ENCODE results near the gene NTNG2.

Gene NTNG2

DNA sequence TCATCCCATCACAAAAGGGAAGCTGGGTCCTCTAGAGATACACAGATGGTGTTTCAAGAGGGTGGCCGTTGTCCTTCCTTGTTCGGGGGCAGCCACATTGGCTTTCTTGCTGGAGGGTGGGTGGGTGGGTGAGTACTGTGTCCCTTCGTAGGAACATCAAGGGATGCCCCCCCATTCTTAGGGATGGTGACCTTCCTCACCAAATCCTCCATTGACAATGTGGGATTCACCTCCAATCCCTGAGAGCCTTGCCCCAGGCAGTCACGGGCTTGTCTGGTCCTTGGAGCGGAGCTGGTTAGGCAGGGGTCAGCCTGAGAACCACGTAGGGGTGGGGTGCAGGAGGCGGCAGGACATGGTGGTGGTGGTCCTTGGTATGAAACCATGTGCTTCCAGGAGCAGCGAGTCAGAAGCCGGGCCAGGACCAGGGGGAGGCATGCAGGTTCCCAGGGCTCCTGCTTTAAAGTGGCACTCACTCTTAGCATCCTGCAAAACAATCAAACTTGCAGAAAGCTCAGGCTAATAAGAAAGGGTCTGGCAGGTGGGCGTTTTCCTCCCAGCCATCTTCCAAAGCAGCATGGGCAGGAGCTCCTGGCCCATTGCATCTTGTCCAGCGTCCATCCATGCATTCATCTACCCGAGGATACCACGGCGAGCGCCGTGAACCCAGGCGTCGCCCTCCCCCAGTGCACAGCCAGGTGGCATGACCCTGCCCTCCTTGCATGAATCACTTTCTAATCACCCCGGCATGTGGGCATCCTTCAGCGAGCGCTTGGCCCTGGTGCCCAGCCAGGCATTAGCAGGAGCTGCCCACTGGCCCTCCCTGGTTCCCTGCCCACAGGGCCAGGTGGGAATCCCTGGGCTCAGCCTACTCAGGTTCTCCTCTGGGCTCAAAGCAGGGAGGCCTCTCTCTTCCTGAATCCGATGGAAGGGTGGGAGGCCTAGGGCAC lies 76.4 kb downstream of the NTNG2 start:
- DNase-seq: no peak

DNA sequence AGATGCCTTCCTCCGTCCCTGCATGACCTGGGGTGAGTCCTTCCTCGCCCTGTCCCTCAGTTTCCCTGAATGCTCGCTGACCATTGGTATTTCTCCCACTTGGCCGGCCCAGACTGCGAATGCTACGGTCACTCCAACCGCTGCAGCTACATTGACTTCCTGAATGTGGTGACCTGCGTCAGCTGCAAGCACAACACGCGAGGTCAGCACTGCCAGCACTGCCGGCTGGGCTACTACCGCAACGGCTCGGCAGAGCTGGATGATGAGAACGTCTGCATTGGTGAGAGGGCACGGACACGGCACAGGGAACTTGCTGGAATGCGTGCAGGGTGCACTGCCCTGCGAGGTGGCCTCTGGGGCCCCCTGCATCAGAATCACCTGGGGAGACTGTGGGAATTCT lies 77.1 kb downstream of the NTNG2 start:
- DNase-seq: no peak

DNA sequence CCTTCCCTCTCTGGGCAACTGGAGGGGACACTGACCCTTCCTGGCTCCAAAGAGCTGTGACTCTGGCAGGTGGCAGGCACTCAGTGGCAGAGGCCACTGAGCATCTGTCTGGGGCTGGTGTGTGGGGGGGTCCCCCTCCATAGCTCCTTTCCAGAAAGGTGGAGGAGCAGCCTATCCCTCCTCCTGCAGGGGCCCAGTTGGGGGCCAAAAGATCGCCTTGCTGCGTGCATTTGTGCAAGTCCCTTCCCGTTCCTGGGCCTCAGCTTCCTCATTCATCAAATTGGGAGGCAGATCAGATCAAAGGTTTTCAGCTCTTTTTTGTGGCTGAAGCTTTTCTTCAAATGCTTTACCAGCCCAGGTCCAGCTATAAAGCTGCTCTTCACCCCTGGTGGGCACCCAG lies 77.7 kb downstream of the NTNG2 start:
- no peak for DNase-seq

DNA sequence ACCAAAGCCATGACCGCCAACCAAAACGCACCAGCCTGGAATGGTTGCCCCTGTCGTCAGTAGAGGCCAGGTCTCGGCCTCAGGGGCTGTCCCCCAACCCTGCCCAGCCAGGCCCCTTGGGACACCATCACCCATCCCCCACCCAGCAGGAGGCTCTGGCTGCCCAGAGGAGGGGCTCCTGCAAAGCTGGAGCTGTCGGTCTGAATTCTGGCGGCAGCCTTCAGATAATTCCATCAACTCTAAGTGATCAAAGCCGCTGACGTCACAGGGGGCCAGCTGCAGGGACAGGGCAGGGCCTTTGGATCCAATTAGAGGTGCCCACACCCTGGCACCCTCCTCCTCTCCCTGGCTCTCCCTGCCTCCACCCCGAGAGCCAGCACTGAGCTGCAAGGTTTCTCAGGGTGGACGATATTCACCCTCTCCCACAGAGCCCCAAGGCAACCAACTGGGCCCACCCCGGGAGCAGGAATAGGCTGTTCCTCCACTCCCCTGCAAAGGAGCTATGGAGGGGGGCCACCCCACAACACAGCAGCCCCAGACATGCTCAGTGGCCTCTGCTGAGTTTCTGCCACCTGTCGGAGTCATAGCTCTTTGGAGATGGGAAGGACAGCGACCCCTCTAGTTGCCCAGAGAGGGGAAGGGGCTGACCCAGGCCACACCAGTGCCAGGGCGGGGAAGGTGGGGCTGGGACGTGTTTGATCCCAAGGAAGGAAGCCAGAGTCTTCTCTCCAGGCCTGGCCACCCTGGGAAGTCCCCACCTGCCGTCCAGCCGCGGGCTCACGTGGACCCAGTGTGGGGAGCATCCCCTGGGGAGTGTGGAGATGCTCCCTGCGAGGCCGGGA lies 78.4 kb downstream of the NTNG2 start:
- DNase-seq: no peak

DNA sequence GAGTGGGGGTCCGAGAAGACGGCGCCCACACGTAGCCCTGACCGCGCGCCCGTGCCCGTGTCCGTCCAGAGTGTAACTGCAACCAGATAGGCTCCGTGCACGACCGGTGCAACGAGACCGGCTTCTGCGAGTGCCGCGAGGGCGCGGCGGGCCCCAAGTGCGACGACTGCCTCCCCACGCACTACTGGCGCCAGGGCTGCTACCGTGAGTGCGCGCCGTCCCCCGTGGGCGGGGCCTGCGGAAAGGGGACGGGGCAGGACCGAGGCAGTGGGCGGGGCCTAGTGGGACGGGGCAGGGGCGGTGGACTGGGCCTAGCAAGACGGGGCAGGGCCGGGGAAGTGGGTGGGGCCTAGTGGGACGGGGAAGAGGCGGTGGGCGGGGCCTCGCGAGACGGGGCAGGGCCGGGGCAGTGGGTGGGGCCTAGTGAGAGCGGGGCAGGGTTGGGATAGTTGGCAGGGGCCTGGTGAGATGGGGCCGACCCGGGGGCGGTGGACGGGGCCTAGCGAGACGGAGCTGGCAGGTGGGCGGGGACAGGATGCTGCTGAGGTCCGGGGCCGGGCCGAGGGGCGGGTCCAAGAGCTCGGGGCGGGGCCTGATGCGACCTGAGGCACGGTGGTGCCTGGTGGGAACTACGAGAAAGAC lies 79.1 kb downstream of the NTNG2 start:
- DNase-seq: peak; percentile 86

DNA sequence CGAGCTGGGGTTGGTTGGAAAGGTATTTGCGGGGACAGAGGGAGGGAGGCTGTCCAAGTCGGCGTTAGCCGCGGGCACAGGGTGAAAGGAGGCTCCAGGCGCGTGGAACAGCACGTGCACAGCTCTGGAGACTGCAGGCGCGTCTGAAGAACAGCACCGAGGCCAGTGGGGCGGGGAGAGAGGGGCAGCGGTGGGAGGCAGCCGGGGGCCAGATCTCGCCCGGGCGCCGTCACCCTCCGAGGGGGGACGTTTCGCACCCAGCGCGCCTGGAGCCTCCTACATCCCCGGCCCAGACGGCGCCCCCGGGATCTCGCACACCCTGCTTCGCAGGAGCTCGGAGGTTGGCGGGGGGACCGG lies 79.6 kb downstream of the NTNG2 start:
- DNase-seq: no peak

DNA sequence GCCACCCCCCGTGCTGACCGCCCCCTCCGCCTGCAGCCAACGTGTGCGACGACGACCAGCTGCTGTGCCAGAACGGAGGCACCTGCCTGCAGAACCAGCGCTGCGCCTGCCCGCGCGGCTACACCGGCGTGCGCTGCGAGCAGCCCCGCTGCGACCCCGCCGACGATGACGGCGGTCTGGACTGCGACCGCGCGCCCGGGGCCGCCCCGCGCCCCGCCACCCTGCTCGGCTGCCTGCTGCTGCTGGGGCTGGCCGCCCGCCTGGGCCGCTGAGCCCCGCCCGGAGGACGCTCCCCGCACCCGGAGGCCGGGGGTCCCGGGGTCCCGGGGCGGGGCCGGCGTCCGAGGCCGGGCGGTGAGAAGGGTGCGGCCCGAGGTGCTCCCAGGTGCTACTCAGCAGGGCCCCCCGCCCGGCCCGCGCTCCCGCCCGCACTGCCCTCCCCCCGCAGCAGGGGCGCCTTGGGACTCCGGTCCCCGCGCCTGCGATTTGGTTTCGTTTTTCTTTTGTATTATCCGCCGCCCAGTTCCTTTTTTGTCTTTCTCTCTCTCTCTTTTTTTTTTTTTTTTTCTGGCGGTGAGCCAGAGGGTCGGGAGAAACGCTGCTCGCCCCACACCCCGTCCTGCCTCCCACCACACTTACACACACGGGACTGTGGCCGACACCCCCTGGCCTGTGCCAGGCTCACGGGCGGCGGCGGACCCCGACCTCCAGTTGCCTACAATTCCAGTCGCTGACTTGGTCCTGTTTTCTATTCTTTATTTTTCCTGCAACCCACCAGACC lies 80.2 kb downstream of the NTNG2 start:
- no peak for DNase-seq

DNA sequence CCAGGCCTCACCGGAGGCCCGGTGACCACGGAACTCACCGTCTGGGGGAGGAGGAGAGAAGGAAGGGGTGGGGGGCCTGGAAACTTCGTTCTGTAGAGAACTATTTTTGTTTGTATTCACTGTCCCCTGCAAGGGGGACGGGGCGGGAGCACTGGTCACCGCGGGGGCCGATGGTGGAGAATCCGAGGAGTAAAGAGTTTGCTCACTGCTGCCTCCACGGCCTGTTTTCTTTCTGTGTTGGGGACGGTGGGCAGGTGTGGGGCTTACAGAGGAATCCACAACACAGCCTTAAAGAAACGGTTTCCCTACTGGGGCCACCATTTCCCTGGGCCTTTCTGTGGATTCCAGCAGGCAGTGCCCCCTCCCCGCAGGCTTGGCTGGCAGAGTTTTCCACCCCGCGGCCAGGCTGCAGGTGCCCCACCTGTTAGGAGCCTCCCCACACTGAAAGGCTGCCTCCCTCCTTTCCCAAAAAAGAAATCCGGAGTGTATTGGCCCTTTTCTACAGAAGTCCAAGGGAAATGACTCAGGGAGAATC lies 80.8 kb downstream of the NTNG2 start:
- no peak for DNase-seq

DNA sequence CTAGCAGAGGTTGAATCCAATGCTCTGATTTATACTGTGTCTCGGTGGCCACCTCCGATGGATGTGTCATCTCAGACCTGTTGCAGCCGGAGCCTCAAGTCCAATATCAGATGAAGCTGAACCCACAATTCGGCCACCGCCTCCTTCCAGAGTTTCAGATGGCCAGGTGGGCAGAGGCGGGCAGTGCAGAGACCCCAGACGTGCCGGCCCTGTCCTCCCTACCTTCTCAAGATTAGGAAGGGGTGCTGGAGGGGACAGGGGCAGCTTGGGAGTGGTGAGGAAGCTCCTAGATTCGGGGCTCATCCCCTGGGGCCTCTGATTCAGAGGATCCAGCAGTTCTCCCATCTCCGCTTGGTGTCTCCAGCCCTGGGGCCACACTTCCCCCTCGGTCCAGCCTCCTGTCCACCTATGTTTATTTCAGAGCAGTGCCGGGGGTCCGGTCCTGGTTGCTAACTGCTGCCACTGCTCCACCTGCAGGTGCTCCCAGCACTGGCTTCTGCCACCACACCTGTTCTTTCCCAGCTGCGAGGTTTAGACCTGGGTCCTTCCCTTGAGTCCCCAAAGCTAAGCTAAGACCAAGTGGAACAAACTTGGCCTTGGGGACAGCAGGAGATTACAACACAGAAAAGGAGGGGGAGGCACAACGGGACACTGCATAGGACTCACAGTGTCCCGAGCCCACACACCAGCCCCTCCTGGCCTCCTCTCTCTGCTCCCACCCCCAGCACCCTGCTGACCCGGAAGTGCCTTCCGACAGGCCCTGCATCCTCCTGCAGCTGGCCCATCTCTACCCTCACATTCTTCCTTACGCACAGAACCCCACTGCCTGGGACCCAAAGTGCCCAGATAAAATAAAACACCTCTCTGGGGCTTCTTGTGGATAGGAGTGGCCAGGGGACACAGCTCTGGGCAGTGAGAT lies 81.6 kb downstream of the NTNG2 start:
- no peak for DNase-seq

DNA sequence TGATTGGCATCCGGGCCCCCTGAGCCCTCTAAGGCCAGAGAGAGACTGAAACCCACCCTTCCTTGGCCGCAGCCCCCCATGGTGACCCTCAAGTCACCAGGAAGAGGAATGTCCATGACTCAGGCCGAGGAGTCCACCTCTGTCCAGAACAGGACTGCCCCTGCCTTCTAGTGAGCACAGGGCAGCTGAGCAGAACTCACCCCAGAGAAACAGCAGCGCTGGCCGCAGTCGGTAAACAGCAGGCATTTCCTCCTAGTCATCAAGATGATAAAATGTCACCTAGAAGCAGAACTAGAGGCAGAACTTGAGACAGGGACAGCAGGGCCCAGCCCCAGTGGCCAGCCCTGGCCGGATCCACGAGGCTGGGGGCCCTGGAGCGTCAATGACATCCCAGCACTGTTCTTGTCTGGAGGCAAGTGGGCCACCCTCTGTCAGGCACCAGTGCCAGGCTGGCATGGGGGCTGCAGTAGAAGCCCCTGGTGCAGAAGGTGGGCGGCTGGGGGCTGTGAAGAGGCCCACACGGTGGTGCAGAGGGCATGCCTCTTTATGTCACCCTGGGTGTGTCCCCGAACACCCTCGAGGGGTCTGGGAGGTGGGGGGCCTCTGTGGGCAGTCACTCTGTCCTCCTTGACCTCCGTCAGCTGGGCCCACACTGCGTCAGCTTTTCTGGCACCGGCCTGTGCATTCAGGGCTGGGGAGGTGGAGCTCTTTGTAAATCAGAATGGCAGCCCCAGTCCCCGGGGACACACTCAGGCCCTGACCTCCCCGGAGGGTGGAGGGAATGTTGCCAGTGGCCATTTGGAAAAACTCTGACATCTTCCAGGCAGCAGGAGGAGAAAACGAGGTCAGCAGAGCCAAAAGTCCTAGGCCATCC lies 83.0 kb downstream of the NTNG2 start:
- DNase-seq: no peak

DNA sequence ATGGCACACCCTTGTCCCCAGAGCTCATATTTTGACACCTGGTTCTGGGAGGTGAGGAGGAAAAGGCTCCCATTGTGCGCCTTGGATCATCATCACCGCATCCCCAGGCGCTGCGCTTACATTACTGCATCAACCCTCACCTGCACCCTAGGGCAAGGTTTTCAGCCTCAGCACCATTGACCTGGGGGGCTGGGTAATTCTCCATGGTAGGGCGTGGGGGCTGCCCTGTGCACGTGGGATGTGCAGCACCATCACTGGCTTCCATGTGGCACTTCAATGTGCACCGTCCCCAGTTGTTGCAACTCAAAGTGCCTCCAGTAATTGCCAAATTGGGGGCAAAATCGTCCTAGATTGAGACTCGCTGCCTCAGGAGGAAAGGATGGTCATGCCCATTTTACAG lies 83.6 kb downstream of the NTNG2 start:
- no peak for DNase-seq

DNA sequence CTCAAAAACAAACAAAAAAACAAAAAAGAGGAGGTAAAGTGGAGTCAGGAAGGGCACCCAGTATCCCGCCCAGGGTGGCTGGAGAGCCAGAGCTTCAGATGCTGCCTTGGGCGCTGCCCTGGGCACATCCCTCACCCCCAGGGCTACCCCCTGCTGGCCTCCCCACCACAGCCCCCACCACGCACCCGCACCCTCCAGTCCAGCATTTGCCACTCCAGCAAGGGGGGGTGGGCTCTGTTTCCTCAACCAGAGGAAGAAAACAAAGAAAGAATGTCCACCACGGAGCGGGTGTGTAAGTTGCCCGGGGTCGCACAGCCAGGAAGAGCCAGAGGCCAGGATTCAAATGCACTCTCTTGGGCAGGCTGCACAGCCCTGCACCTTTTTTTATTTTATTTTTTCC lies 86.1 kb downstream of the NTNG2 start:
- DNase-seq: no peak

DNA sequence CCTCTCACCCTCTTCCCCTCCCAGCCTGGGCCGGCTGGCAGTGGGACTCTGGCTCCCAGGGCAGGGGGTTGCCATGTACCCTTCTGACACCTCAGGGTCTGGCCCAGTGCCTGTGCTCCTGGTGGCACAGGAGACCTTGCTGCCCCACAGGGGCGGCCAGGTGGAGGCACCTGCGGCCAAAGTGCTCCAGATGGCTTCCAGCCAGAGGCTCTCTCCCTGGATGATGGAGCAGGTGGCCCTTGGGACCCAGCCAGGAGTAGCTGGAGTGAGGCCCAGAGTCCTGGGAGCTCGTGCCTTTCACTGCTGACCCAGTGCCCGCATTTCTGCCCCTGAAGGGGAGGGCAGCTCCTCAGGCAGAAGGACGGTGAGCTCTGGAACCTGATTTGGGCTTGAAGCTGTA lies 87.3 kb downstream of the NTNG2 start:
- no peak for DNase-seq

DNA sequence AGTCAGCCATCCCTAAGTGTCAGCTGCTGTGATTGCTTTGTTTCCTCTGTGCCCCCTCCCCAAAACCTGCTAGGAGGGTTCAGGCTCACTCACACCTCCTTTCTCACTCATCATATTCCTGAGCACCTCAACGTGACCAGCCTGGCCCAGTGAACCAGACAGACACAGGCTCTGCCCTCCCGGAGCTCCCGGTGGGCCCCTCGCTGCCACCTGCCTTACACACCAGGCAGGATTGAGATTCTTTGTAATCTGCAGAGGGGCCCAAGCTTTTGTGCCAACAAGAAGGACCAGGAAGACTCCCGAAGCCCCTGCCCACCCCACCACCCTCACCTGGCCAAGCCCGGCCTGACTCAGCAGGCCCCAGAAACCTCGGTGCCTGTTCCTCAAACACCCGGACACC lies 87.8 kb downstream of the NTNG2 start:
- no peak for DNase-seq

DNA sequence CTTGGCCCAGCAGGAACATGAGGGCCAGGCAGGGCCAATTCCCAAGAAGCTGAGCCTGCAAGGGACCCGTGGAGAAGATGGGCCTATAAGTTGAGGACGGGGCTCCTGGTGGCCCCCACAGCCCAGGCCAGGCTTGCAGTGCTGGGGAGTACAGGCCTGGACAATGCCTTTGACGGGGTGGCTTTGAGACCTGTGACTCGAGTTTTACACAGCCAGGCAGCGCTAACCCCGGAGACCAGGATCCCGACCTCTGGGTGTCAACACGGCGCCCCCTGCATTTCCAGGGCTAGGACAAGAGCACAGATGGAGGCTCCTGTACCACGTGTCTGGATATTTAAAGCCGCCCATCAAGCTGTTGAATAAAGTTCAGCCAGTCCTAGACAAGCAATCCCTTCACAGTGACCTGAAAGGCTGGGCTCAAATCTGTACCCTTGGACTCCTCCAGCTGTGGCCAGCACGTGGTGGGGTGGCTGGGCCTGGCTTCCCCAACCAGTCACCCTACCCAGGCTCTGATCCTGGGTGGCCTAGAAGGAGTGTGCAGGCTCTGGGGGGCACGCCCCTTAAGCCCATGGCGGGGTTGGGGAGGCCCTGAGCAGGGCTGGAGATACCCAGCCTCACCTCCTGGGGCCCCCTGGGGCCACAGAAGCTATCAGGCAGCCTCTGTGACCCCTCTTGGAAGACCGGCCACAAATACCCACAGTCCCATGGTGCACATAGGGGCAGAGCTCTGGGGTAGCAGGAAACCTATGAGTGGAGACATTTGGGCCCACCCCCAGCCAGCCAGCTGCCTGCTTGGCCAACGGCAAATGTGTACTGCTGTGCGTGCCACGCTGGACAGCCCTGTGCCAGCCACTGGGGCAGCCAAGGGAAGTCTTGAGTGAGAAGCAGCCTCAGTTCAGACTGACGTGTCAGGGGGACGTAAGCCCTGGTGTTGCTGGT lies 88.7 kb downstream of the NTNG2 start:
- DNase-seq: no peak

DNA sequence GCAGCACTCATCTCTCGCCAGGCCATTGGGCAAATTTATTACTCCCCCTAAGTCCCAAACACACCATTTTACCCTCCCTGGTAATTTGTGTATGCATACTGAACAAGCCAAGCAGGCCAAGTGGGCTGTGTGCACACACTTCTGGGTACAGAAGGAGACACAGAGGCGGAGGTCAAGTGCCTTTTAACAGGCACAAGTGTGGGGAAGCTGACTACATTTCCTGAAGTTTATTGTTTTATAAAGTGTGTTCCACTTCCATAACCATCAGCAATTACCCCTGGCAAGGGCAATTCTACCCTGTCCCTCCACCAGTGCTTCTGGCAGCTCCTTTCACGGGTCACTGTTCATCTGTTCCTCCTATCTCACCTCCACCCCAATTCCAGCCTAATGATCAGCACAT lies 99.0 kb downstream of the NTNG2 start:
- DNase-seq: no peak

DNA sequence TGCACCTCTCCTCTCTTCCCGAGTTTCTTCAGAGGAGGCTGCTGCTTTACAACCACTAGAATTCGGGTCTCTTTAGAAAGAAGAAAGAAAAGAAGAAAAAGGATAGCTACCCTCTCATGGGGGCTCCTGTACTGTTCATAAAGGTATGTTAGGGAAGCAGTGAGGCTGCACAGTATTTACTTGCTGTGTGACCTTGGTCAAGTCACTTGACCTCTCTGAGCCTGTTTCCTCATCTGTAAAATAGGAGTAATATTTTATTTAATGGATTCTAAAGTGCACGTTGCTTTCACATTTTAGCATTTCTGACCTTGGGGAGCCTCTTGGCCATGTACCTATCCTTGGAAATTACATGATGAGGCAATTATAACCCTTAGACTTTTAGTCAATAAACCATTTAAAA lies 104.2 kb downstream of the NTNG2 start:
- no peak for DNase-seq

DNA sequence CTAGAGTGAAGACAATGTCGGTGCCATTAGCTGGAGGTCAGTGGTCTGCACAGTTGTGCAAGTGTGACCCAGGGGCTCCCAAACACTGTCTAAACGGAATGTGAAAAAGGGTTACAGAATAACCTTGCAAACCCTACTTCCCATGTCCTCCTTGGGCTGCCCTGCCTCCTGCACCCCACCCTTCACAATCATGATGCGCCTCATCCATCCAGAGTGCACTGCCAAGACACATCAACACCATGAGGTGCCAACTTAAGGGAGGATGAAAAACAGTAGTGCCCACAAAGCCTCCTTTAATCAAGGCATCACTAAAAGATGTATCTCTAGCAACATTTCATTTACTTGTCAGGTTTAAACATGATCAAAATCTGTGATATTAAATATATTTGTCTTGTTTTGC lies 105.8 kb downstream of the NTNG2 start:
- DNase-seq: no peak

DNA sequence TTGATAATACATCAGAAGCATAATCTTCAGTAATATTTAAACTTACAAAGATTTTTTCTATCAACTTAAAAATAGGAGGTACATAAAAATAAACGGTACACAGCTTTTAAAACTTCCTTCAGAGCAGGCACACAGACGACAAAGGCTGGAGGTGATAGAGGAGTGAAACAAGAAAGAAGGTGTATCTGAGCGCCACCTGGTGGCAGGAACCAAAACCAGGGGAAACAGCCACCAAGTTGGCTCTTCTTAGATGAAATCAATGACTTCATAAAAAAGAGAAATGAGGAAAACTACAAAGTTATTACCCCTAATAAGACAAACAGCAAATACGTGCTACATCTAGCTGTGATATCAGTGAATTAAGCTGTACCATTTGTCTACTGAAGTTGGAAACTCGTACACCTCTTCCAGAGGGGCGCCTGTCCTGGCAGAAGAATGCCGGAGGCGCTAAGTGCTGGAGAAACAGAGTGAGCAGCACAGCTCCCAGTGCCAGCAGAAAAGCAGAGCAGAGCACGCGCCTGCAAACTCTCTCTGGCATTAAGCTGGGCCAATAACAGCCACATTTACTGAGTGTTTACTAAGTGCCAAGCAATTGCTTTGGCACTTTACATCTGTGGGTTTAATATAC lies 107.0 kb downstream of the NTNG2 start:
- peak; percentile 21 for DNase-seq
